ENCODE results near the gene BMPR1A. TPM values are rescaled to one million over a fixed set of nuclear protein-coding genes. Genes with fewer than 3 reads are reported as not detected.

BMPR1A gene
- 1 to 10 TPM; 7.5 to 8.4 TPM for total RNA-seq

GRCh38 chr10:86756511-86757112, at the start of gene BMPR1A:
BMPR1A (plus strand) TSS chr10:86756619; CDS start chr10:86876019, 119,400 bp downstream.
- H3K9me3 Mint-ChIP-seq = no peaks in the 10 kb centered on the region
- peaks cover 34% of the 10 kb centered on the region for H3K27me3 Mint-ChIP-seq
- H3K4me1 Mint-ChIP-seq = peaks cover 38% of the 10 kb centered on the region
- H3K27ac Mint-ChIP-seq = peak within 1 kb of the TSS; percentile 72
- peak within 1 kb of the TSS; percentile 85 for H3K4me3 Mint-ChIP-seq
- no peak for DNase-seq
- H3K36me3 Mint-ChIP-seq = no peaks in the 10 kb centered on the region

- DNase-seq = no peak
- H3K4me1 Mint-ChIP-seq = peaks cover 6% of the 10 kb centered on the region
- no peak overlapping the region for H3K4me3 Mint-ChIP-seq
- no peaks in the 10 kb centered on the region for H3K9me3 Mint-ChIP-seq
- no peaks in the 10 kb centered on the region for H3K27me3 Mint-ChIP-seq
- H3K27ac Mint-ChIP-seq = no peak overlapping the region
- peaks cover 2% of the 10 kb centered on the region for H3K36me3 Mint-ChIP-seq
These were observed 49.4 kb upstream of the BMPR1A start for GRCh38 chr10:86706977-86707376.

DNA sequence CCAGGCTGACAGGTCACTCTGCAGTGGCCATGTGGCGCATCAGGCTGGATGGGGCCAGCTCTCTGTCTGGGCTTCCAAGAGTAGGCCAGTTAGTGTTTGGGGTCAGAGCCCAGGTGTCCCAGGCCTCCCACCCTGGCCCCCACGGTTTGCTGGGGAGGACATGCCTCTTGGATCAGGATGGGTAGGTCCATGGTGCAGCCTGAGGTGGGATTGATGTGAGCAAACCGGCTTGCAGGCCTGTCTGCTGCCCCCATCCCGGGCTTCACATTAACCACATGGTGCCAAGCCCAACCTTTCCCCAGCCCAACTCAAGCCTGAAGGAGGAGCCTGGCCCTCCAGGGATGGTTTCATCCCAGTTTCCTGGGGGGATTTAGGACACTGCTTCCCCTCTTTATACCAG, 48.9 kb upstream of the BMPR1A start:
- peaks cover 9% of the 10 kb centered on the region for H3K4me1 Mint-ChIP-seq
- H3K27me3 Mint-ChIP-seq = no peaks in the 10 kb centered on the region

DNA sequence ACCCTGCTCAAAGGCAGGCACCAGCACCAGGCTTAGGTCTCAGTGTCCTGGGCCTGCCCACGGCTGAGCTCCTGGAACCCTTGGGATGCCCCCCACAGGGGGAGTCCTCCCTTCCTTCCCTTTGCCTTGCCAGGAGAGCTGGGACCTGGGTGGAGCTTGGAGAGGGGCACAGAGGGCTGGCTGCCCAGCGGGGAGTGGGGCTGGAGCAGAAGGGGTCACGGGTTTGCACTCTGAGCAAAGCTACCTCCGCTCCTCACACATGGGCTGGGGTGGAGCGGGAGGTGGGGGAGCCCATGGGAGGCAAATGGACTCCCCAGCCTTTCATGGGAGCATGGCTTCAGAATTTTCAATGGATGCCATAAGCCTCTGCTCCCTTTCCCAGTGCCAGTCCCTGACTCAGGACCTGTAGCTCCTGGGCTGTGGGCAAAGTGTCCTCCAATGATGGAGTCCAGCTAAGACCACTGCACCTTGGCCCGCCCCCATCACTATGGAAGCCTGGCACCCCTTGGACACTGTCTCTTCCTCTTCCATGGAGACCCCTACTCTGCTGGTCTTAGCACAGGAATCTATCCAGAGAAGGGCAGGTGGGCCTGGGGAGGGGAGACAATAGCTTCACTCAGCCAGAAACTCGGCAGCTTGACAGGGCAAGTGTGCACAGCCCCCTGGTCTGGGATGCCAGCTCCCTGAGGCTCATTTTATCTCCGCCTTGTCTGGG, 48.2 kb upstream of the BMPR1A start:
- no peak overlapping the region for H3K4me3 Mint-ChIP-seq
- H3K9me3 Mint-ChIP-seq = no peaks in the 10 kb centered on the region
- H3K4me1 Mint-ChIP-seq = peaks cover 9% of the 10 kb centered on the region
- no peak for DNase-seq
- H3K27ac Mint-ChIP-seq = no peak overlapping the region
- no peaks in the 10 kb centered on the region for H3K27me3 Mint-ChIP-seq
- peaks cover 2% of the 10 kb centered on the region for H3K36me3 Mint-ChIP-seq

More for the DNA sequence above, 48.9 kb upstream of the BMPR1A start:
- Mint-ChIP-seq H3K9me3 (no peaks in the 10 kb centered on the region), H3K27ac (no peak overlapping the region), H3K4me3 (no peak overlapping the region), H3K36me3 (peaks cover 2% of the 10 kb centered on the region)
- DNase-seq = no peak

DNA sequence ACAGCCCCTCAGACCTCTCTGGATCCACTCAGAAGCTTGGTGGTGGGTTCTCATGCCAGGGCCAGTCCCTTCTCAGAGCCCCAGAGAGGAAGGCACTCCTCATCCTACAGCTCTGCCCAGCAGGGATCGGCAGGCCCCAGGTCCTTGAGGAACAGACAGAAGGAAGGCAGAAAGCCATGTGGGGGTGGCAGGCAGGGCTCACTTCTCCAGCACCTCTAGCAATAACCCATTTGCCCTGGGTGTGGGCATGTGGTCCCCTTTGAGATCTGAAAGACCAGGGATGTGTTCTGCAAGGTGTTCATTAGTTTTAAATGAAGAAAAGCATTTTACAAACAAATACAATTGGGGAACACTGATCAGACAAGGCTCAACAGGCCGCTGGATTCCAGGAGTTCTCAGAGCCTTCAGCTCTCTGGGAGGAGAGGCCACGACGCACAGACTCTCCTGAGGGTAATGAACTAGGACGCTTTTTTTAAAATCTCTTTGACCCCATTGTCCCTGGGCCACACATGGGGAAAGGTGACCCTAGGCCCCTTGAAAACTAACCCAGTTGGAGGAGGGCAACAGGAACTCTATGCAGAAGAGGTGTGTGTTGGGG, 47.5 kb upstream of the BMPR1A start:
- no peak for DNase-seq
- no peaks in the 10 kb centered on the region for H3K27me3 Mint-ChIP-seq
- H3K4me1 Mint-ChIP-seq = peaks cover 9% of the 10 kb centered on the region
- H3K36me3 Mint-ChIP-seq = peaks cover 2% of the 10 kb centered on the region
- H3K4me3 Mint-ChIP-seq = no peak overlapping the region
- H3K27ac Mint-ChIP-seq = no peak overlapping the region
- no peaks in the 10 kb centered on the region for H3K9me3 Mint-ChIP-seq

DNA sequence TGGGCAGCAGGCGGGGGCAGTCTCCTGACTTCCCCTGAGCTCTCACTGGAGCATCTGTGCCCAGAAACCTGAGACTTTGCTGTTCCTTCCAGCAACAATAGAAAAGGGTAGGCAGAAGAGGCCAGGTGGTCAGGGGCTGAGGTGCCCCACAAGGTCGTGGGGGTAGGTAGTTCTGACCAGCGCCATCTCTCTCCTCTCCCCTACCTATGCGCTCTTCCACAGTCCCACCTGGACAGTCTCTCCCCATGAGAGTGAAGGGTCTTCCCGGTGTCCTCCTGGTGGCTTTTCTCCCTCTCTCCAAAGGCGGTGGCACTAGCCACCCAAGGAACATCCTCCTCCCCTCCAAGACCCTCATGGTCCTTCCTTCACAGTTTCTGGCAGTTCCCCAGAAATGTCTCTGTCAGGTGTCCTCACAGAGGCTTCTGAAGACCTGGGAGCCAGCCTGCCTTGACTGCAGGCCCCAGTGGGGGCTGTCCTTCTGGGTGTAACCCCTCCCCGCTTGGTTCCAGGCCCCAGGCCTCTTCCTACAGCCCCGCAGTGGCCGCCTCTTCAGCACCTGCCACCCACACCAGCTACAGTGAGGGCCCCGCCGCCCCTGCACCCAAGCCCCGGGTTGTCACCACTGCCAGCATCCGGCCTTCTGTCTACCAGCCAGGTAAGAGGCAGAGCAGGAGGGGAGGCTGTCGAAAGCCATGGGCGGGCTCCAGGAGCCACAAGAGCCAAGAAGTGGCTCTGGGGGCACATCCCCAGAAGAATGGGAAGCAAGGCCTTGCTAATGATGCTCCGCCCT, 46.8 kb upstream of the BMPR1A start:
- H3K9me3 Mint-ChIP-seq = no peaks in the 10 kb centered on the region
- peak overlapping the region; percentile 83 for H3K4me3 Mint-ChIP-seq
- no peaks in the 10 kb centered on the region for H3K27me3 Mint-ChIP-seq
- peaks cover 2% of the 10 kb centered on the region for H3K36me3 Mint-ChIP-seq
- DNase-seq = no peak
- peak overlapping the region; percentile 95 for H3K27ac Mint-ChIP-seq
- H3K4me1 Mint-ChIP-seq = peaks cover 9% of the 10 kb centered on the region

- no peaks in the 10 kb centered on the region for H3K9me3 Mint-ChIP-seq
- peaks cover 9% of the 10 kb centered on the region for H3K4me1 Mint-ChIP-seq
- H3K36me3 Mint-ChIP-seq = peaks cover 2% of the 10 kb centered on the region
- H3K27me3 Mint-ChIP-seq = no peaks in the 10 kb centered on the region
- peak overlapping the region; percentile 83 for H3K4me3 Mint-ChIP-seq
- peak overlapping the region; percentile 95 for H3K27ac Mint-ChIP-seq
- peak; percentile 92 for DNase-seq
These were observed 45.4 kb upstream of the BMPR1A start for GRCh38 chr10:86710987-86711512.

- peaks cover 2% of the 10 kb centered on the region for H3K36me3 Mint-ChIP-seq
- peaks cover 9% of the 10 kb centered on the region for H3K4me1 Mint-ChIP-seq
- no peaks in the 10 kb centered on the region for H3K9me3 Mint-ChIP-seq
- peak overlapping the region; percentile 91 for H3K4me3 Mint-ChIP-seq
- no peaks in the 10 kb centered on the region for H3K27me3 Mint-ChIP-seq
- peak overlapping the region; percentile 94 for H3K27ac Mint-ChIP-seq
- DNase-seq = peak; percentile 71
These were observed 44.7 kb upstream of the BMPR1A start for GRCh38 chr10:86711513-86712316.

GRCh38 chr10:86712317-86712707, 44.1 kb upstream of the BMPR1A start:
- H3K27me3 Mint-ChIP-seq = no peaks in the 10 kb centered on the region
- H3K27ac Mint-ChIP-seq = peak overlapping the region; percentile 94
- peaks cover 9% of the 10 kb centered on the region for H3K4me1 Mint-ChIP-seq
- no peak for DNase-seq
- no peaks in the 10 kb centered on the region for H3K9me3 Mint-ChIP-seq
- peak overlapping the region; percentile 91 for H3K4me3 Mint-ChIP-seq
- H3K36me3 Mint-ChIP-seq = peaks cover 2% of the 10 kb centered on the region

GRCh38 chr10:86715156-86715795, 41.1 kb upstream of the BMPR1A start:
- peaks cover 1% of the 10 kb centered on the region for H3K27me3 Mint-ChIP-seq
- no peaks in the 10 kb centered on the region for H3K9me3 Mint-ChIP-seq
- H3K36me3 Mint-ChIP-seq = no peaks in the 10 kb centered on the region
- no peak overlapping the region for H3K27ac Mint-ChIP-seq
- H3K4me3 Mint-ChIP-seq = no peak overlapping the region
- no peak for DNase-seq
- peaks cover 9% of the 10 kb centered on the region for H3K4me1 Mint-ChIP-seq

DNA sequence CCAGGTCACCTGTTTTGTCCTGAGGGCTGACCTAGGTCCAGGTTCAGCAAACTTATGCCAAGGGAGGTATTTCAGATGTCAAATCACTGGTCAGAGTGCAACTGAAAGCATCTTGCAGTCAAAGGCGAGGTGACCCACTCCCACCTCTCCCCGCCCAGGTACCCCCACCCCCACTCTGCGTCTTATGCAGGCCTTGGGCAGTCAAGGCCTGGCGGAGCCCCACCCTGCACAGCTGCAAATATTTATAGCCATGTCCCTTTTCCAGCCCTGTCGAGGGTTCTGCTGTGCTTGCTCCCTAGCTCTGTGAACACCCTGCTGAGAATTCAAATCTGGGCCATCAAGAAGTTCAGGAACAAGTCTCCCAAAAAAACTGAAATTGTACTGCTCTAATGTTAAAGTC, 40.6 kb upstream of the BMPR1A start:
- Mint-ChIP-seq H3K4me3 (no peak overlapping the region), H3K9me3 (no peaks in the 10 kb centered on the region), H3K4me1 (peaks cover 5% of the 10 kb centered on the region), H3K27ac (no peak overlapping the region), H3K36me3 (no peaks in the 10 kb centered on the region), H3K27me3 (peaks cover 6% of the 10 kb centered on the region)
- DNase-seq = no peak

GRCh38 chr10:86716466-86716865, 40.0 kb upstream of the BMPR1A start:
- no peak overlapping the region for H3K4me3 Mint-ChIP-seq

DNA sequence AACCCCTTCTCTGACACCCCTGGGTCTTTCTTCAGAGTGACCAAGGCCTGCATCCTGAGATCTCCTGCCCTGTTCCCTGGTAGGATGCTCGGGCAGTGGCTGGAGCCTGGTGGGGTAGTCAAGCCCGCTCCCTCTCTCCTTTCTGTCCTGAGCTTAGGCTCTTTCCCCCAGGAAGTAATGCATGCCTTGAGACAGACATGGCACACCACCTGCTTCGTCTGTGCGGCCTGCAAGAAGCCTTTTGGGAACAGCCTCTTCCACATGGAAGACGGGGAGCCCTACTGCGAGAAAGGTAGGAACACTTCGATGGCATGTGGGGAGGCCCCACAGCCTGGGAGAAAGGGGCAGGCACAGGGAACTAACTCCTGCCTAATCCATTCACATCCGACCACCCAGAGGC, 37.9 kb upstream of the BMPR1A start:
- H3K4me1 Mint-ChIP-seq = no peaks in the 10 kb centered on the region
- H3K27ac Mint-ChIP-seq = no peak overlapping the region
- no peak for DNase-seq
- H3K4me3 Mint-ChIP-seq = no peak overlapping the region
- H3K9me3 Mint-ChIP-seq = no peaks in the 10 kb centered on the region
- no peaks in the 10 kb centered on the region for H3K36me3 Mint-ChIP-seq
- H3K27me3 Mint-ChIP-seq = peaks cover 14% of the 10 kb centered on the region

More at GRCh38 chr10:86716466-86716865, 40.0 kb upstream of the BMPR1A start:
- Mint-ChIP-seq H3K27ac (no peak overlapping the region), H3K9me3 (no peaks in the 10 kb centered on the region), H3K36me3 (no peaks in the 10 kb centered on the region), H3K27me3 (peaks cover 10% of the 10 kb centered on the region), H3K4me1 (peaks cover 3% of the 10 kb centered on the region)
- DNase-seq = no peak

- no peak overlapping the region for H3K4me3 Mint-ChIP-seq
- no peaks in the 10 kb centered on the region for H3K9me3 Mint-ChIP-seq
- H3K27ac Mint-ChIP-seq = no peak overlapping the region
- no peak for DNase-seq
- H3K4me1 Mint-ChIP-seq = no peaks in the 10 kb centered on the region
- peaks cover 14% of the 10 kb centered on the region for H3K27me3 Mint-ChIP-seq
- no peaks in the 10 kb centered on the region for H3K36me3 Mint-ChIP-seq
These were observed 35.2 kb upstream of the BMPR1A start for GRCh38 chr10:86721232-86721631.

Measured in activated naive CD8-positive, alpha-beta T cell treated with anti-CD3 and anti-CD28 coated beads for 36 hours (primary cell).